A549 (cell line): ENCODE results near the gene DMPK.

Source experiments
- ZSCAN20 ChIP-seq: fragments of 250-450 bp; sonication (Bioruptor Pico); IDR thresholded peaks from 2 replicates; pipeline ENCODE4 v1.8.0; 2022; ENCODE audit warnings: mild to moderate bottlenecking, moderate library complexity
- TF ChIP-seq, protein P1 (sequence below): fragments of 450-650 bp; IDR thresholded peaks from 2 replicates; pipeline ENCODE4 v1.6.1; 2014; ENCODE audit warnings: antibody characterized with exemption

DNA sequence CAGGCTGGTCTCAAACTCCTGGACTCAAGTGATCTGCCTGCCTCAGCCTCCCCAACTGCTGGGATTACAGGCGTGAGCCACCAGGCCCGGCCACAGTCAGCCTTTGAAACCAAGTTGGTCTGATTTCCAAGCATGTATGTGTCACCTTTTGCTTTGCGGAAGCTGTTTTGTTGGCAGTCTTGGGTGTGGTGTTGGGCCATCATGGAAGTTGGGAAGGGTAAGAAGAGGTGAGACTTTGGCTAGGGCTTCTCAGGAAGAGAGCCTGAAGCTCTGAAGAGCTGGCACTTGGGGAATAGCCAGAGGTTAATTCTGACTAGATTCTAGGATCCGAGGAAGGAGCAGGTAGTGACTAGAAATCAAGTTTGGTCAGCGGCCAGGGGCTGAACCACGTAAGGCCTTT, 30.0 kb upstream of the DMPK start:
- no peak for TF ChIP-seq ZSCAN20 (CRISPR knock-in tag)
- TF ChIP-seq, protein P1, sequence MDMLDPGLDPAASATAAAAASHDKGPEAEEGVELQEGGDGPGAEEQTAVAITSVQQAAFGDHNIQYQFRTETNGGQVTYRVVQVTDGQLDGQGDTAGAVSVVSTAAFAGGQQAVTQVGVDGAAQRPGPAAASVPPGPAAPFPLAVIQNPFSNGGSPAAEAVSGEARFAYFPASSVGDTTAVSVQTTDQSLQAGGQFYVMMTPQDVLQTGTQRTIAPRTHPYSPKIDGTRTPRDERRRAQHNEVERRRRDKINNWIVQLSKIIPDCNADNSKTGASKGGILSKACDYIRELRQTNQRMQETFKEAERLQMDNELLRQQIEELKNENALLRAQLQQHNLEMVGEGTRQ: no peak
